NCI-H1930 (cell line): ENCODE results near the gene TSHZ2.
"Not testable (repeated sequence)": the region's sequence is repeated elsewhere in the genome, so short reads cannot be mapped to it uniquely, and the experiment has no call there.

ENCODE experiments used
- DNase-seq, 2 experiments: peaks; one replicate each; lab custom pipeline; 2025; lab: John Stamatoyannopoulos, UW

The TSHZ2 gene

GRCh38 chr20:53307964-53308597, 335.9 kb downstream of the TSHZ2 start:
- DNase-seq: no peak

GRCh38 chr20:53309515-53309914, 337.4 kb downstream of the TSHZ2 start:
- no peak for DNase-seq

GRCh38 chr20:53312957-53313356, 340.8 kb downstream of the TSHZ2 start:
- DNase-seq: no peak

- DNase-seq: no peak
These were observed 344.2 kb downstream of the TSHZ2 start for GRCh38 chr20:53316206-53316937.

GRCh38 chr20:53319200-53319599, 347.0 kb downstream of the TSHZ2 start:
- DNase-seq: no peak

- DNase-seq: no peak
These were observed 347.6 kb downstream of the TSHZ2 start for GRCh38 chr20:53319716-53320115.

- DNase-seq: no peak
These were observed 348.5 kb downstream of the TSHZ2 start for GRCh38 chr20:53320701-53321100.

- no peak for DNase-seq
These were observed 349.4 kb downstream of the TSHZ2 start for GRCh38 chr20:53321596-53321995.

GRCh38 chr20:53322651-53323050, 350.5 kb downstream of the TSHZ2 start:
- no peak for DNase-seq

- not testable (repeated sequence) for DNase-seq
These were observed 351.3 kb downstream of the TSHZ2 start for GRCh38 chr20:53323460-53323859.

GRCh38 chr20:53324816-53325215, 352.7 kb downstream of the TSHZ2 start:
- DNase-seq: no peak

GRCh38 chr20:53328961-53329360, 356.8 kb downstream of the TSHZ2 start:
- DNase-seq: no peak

GRCh38 chr20:53329781-53330180, 357.6 kb downstream of the TSHZ2 start:
- DNase-seq: no peak

- no peak for DNase-seq
These were observed 358.5 kb downstream of the TSHZ2 start for GRCh38 chr20:53330601-53331140.

- DNase-seq: no peak
These were observed 359.2 kb downstream of the TSHZ2 start for GRCh38 chr20:53331151-53331973.

- DNase-seq: no peak
These were observed 360.1 kb downstream of the TSHZ2 start for GRCh38 chr20:53332022-53332837.

GRCh38 chr20:53334861-53335260, 362.7 kb downstream of the TSHZ2 start:
- DNase-seq: no peak

- no peak for DNase-seq
These were observed 363.4 kb downstream of the TSHZ2 start for GRCh38 chr20:53335555-53335954.

GRCh38 chr20:53336892-53337291, 364.7 kb downstream of the TSHZ2 start:
- DNase-seq: no peak

- no peak for DNase-seq
These were observed 365.4 kb downstream of the TSHZ2 start for GRCh38 chr20:53337390-53338101.

- DNase-seq: no peak
These were observed 366.6 kb downstream of the TSHZ2 start for GRCh38 chr20:53338716-53339115.
